Hepatocyte (in vitro differentiated cells): ENCODE measurements around the gene AGAP1.

Experiments used
- CTCF ChIP-seq: fragments of 200-600 bp; sonication (generic); IDR thresholded peaks from 2 replicates; pipeline ENCODE4 v1.5.1; 2016; ENCODE audit warnings: antibody characterized with exemption, mild to moderate bottlenecking; ENCODE audit not compliant: poor library complexity
- EZH2 ChIP-seq: fragments of 200-600 bp; sonication (generic); IDR thresholded peaks from 2 replicates; pipeline ENCODE4 v1.6.1; 2016; ENCODE audit warnings: antibody characterized with exemption, mild to moderate bottlenecking, borderline replicate concordance

- TF ChIP-seq CTCF (no peak), EZH2 (no peak)
Measured at GRCh38 chr2:235552671-235553070, 58.8 kb downstream of the AGAP1 start.
